IPS-20b (cell line): ENCODE results near the gene DUSP16.
A peak's percentile ranks its signal among the peaks of the same experiment; 100 is the strongest.
"Not testable (repeated sequence)": the region's sequence is repeated elsewhere in the genome, so short reads cannot be mapped to it uniquely, and the experiment has no call there.

Source experiments
- H3K27ac ChIP-seq: one replicate; pipeline ENCODE4 v1.5.1; 2013; ENCODE audit warnings: low read length
- H3K27me3 ChIP-seq: 2 replicates; pipeline ENCODE4 v1.6.1; 2013; ENCODE audit warnings: mild to moderate bottlenecking, low read length, inconsistent platforms; ENCODE audit not compliant: insufficient read depth
- H3K36me3 ChIP-seq: 2 replicates; pipeline ENCODE4 v1.6.1; 2013; ENCODE audit warnings: low read depth, mild to moderate bottlenecking, inconsistent platforms, low read length, moderate library complexity; ENCODE audit not compliant: insufficient read depth
- H3K4me1 ChIP-seq: 2 replicates; pipeline ENCODE4 v1.6.1; 2013; ENCODE audit warnings: mild to moderate bottlenecking, control low read depth, inconsistent platforms, low read length, moderate library complexity; ENCODE audit not compliant: insufficient read depth
- H3K4me3 ChIP-seq: 2 replicates; pipeline ENCODE4 v1.5.1; 2013; ENCODE audit warnings: mild to moderate bottlenecking, low read length, inconsistent platforms
- H3K9ac ChIP-seq: 2 replicates; pipeline ENCODE4 v1.6.1; 2013; ENCODE audit warnings: low read depth, mild to moderate bottlenecking, inconsistent platforms, low read length, moderate library complexity
- H3K9me3 ChIP-seq: 2 replicates; pipeline ENCODE4 v1.6.1; 2013; ENCODE audit warnings: mild to moderate bottlenecking, low read depth, low read length, inconsistent platforms; ENCODE audit not compliant: insufficient read depth

The DUSP16 gene

GRCh38 chr12:12582193-12582881, 19.7 kb upstream of the DUSP16 start:
- H3K9me3 ChIP-seq = no peaks in the 10 kb centered on the region
- no peak overlapping the region for H3K27ac ChIP-seq
- H3K4me3 ChIP-seq = no peak overlapping the region
- no peak overlapping the region for H3K9ac ChIP-seq
- H3K4me1 ChIP-seq = no peaks in the 10 kb centered on the region
- no peaks in the 10 kb centered on the region for H3K36me3 ChIP-seq
- no peaks in the 10 kb centered on the region for H3K27me3 ChIP-seq

DNA sequence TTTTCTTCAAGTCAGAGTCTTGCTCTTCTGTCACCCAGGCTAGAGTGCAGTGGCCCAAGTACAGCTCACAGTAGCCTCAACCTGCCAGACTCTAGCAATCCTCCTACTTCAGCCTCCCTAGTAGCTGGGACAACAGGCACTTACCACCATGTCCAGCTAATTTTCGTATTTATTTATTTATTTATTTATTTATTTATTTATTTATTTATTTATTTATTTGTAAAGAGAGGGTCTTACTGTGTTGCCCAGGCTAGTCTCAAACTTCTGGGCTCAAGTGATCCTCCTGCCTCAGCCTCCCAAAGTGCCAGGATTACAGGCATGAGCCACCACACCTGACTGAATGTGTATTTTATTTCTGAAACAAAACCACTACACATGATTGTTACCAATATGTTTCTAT, 18.1 kb upstream of the DUSP16 start:
- not testable (repeated sequence) for H3K4me1 ChIP-seq, H3K27ac ChIP-seq, H3K36me3 ChIP-seq, H3K9me3 ChIP-seq, H3K27me3 ChIP-seq, H3K9ac ChIP-seq, H3K4me3 ChIP-seq

- no peaks in the 10 kb centered on the region for H3K36me3 ChIP-seq
- H3K9ac ChIP-seq = no peak overlapping the region
- no peaks in the 10 kb centered on the region for H3K27me3 ChIP-seq
- H3K9me3 ChIP-seq = no peaks in the 10 kb centered on the region
- H3K4me1 ChIP-seq = no peaks in the 10 kb centered on the region
- no peak overlapping the region for H3K27ac ChIP-seq
- H3K4me3 ChIP-seq = no peak overlapping the region
Observed at GRCh38 chr12:12577786-12578185, 15.1 kb upstream of the DUSP16 start.

GRCh38 chr12:12572659-12573058, 10.0 kb upstream of the DUSP16 start:
- no peaks in the 10 kb centered on the region for H3K27me3 ChIP-seq
- no peaks in the 10 kb centered on the region for H3K4me1 ChIP-seq
- H3K9me3 ChIP-seq = no peaks in the 10 kb centered on the region
- no peak overlapping the region for H3K9ac ChIP-seq
- H3K27ac ChIP-seq = no peak overlapping the region
- no peak overlapping the region for H3K4me3 ChIP-seq
- H3K36me3 ChIP-seq = no peaks in the 10 kb centered on the region

GRCh38 chr12:12565971-12566370, 3.3 kb upstream of the DUSP16 start:
- not testable (repeated sequence) for H3K9me3 ChIP-seq, H3K4me1 ChIP-seq, H3K27ac ChIP-seq, H3K4me3 ChIP-seq, H3K36me3 ChIP-seq, H3K27me3 ChIP-seq, H3K9ac ChIP-seq

DNA sequence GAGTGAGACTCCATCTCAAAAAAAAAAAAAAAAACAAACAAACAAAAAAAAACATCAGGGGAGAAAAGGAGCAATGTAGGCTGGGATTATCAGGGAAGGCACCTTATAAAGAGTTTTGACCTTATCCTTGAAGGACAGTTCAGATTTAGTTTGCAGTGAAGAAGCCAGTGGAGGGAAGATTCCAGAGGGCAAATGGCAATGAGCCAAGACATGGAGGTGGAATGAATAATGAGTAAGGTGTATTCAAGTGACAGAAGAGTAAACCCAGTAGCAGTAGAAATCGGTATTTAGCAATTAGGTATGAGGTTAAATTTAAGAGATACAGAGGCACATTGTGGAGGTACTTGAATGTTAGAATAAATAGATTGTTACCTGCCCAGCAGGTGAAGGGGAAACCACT, 2.2 kb upstream of the DUSP16 start:
- Histone ChIP-seq H3K27ac (no peak overlapping the region), H3K4me1 (peaks cover 8% of the 10 kb centered on the region), H3K9ac (no peak overlapping the region), H3K36me3 (no peaks in the 10 kb centered on the region), H3K4me3 (no peak overlapping the region), H3K9me3 (peaks cover 4% of the 10 kb centered on the region), H3K27me3 (no peaks in the 10 kb centered on the region)

- Histone ChIP-seq H3K27ac (peak overlapping the region; percentile 32), H3K4me1 (peaks cover 21% of the 10 kb centered on the region), H3K9me3 (peaks cover 4% of the 10 kb centered on the region), H3K27me3 (no peaks in the 10 kb centered on the region), H3K9ac (peak overlapping the region; percentile 73; the same call in 1 of the 2 replicates), H3K36me3 (no peaks in the 10 kb centered on the region), H3K4me3 (peak overlapping the region; percentile 98)
Observed at GRCh38 chr12:12563290-12563928, 746 bp upstream of the DUSP16 start.

- Histone ChIP-seq H3K4me3 (peak overlapping the region; percentile 98), H3K36me3 (no peaks in the 10 kb centered on the region), H3K9ac (peak overlapping the region; percentile 96; the same call in 1 of the 2 replicates), H3K27ac (peak overlapping the region; percentile 6), H3K9me3 (peaks cover 2% of the 10 kb centered on the region), H3K27me3 (no peaks in the 10 kb centered on the region), H3K4me1 (peaks cover 21% of the 10 kb centered on the region)
Observed at GRCh38 chr12:12562016-12562483, 613 bp downstream of the DUSP16 start.

GRCh38 chr12:12561371-12562015, 1.2 kb downstream of the DUSP16 start:
- peaks cover 21% of the 10 kb centered on the region for H3K4me1 ChIP-seq
- peak overlapping the region; percentile 90 for H3K27ac ChIP-seq

DNA sequence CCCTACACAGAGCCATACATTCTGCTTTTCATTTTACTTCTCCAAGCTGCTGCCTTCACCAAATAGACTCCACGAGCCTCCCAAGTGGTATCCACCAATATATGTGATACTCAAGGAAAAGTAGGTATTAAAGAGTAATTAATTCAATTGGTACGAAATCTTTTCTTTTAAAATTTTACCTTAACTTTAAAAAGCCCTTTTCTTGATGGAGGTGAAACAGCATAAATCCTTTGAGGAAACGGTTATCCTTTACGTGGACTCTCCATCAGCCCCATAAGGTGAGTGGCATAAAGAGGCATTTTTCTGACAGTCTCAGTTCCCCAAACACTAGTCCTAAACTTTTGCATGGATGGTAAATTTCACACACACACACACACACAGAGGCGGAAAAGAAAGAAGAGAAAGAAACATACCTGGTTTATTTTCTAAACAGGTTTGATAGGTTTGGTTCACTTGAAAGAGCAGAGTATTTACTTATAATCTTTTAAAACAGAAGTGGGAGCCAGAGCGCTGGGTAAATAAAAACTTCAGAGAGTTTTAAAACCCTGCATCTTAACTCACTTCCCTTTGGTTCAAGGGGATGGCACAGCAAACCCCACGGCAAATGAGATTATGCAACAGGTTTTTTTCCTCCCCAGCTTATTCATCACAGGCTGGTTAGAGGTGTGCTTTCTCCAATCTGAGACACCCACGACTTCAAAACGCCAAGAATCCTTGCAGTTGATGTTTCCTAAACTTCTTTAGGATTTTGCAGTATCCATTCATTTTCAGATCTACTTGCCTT, 1.9 kb downstream of the DUSP16 start:
- no peaks in the 10 kb centered on the region for H3K27me3 ChIP-seq

More at GRCh38 chr12:12561371-12562015, 1.2 kb downstream of the DUSP16 start:
- Histone ChIP-seq H3K9me3 (no peaks in the 10 kb centered on the region), H3K36me3 (no peaks in the 10 kb centered on the region), H3K9ac (peak overlapping the region; percentile 96), H3K4me3 (peak overlapping the region; percentile 98), H3K27me3 (no peaks in the 10 kb centered on the region)

GRCh38 chr12:12559719-12560296, 2.9 kb downstream of the DUSP16 start:
- Histone ChIP-seq H3K9ac (peak overlapping the region; percentile 96; the same call in 1 of the 2 replicates), H3K4me1 (peaks cover 23% of the 10 kb centered on the region), H3K9me3 (no peaks in the 10 kb centered on the region), H3K4me3 (peak overlapping the region; percentile 98), H3K27ac (peak overlapping the region; percentile 34), H3K36me3 (peaks cover 4% of the 10 kb centered on the region; the same call in 1 of the 2 replicates), H3K27me3 (no peaks in the 10 kb centered on the region)

More for the DNA sequence above, 1.9 kb downstream of the DUSP16 start:
- Histone ChIP-seq H3K9ac (peak overlapping the region; percentile 96), H3K4me1 (peaks cover 21% of the 10 kb centered on the region), H3K27ac (peak overlapping the region; percentile 90), H3K9me3 (no peaks in the 10 kb centered on the region), H3K4me3 (peak overlapping the region; percentile 98), H3K36me3 (no peaks in the 10 kb centered on the region)
